Keratinocyte (primary cell): ENCODE measurements around the gene POLR2C. TPM values are rescaled to one million over a fixed set of nuclear protein-coding genes. Genes with fewer than 3 reads are reported as not detected.

ENCODE experiments used
- DNase-seq: peaks from one replicate; pipeline ENCODE4 v3.0.0-alpha.2; 2011; ENCODE audit warnings: low read depth, missing footprints, low spot score
- FAIRE-seq: peaks from 2 replicates; lab custom pipeline; 2011; peaks lifted over from hg19 to GRCh38; lab: Jason Lieb, UNC
- H2AFZ ChIP-seq: 2 replicates; pipeline ENCODE4 v1.6.0; 2012; ENCODE audit warnings: low read length, control low read depth, inconsistent platforms; ENCODE audit not compliant: control insufficient read depth
- H3K27ac ChIP-seq: 2 replicates; pipeline ENCODE4 v1.5.1; 2011; ENCODE audit warnings: low read length; ENCODE audit not compliant: control insufficient read depth, insufficient read depth
- H3K27me3 ChIP-seq: 3 replicates; pipeline ENCODE4 v1.6.0; 2011; ENCODE audit warnings: low read length; ENCODE audit not compliant: control insufficient read depth, insufficient read depth; ENCODE audit errors: extremely low read depth
- H3K36me3 ChIP-seq, 2 experiments: 2 replicates in 1 of 2; 3 replicates in 1 of 2; pipeline ENCODE4 v1.5.1; 2011; ENCODE audit warnings: low read length in 2 of 2, mild to moderate bottlenecking in 1 of 2; ENCODE audit not compliant: control insufficient read depth in 2 of 2, insufficient read depth in 2 of 2; ENCODE audit errors: extremely low read depth in 1 of 2
- H3K4me1 ChIP-seq: 3 replicates; pipeline ENCODE4 v1.5.1; 2011; ENCODE audit warnings: low read length; ENCODE audit not compliant: control insufficient read depth, insufficient read depth; ENCODE audit errors: extremely low read depth
- H3K4me2 ChIP-seq: 3 replicates; pipeline ENCODE4 v1.6.0; 2011; ENCODE audit warnings: low read depth, low read length; ENCODE audit not compliant: control insufficient read depth, insufficient read depth; ENCODE audit errors: extremely low read depth
- H3K4me3 ChIP-seq, 3 experiments: fragments of 200-600 bp in 1 of 3; sonication (generic) in 1 of 3; 2 replicates in 2 of 3; 3 replicates in 1 of 3; pipeline ENCODE4 v1.5.1; 2011 to 2016; ENCODE audit warnings: low read length in 3 of 3, mild to moderate bottlenecking in 3 of 3, control low read depth in 2 of 3, inconsistent platforms in 1 of 3, low read depth in 1 of 3, mixed read lengths in 1 of 3, mixed run types in 1 of 3, moderate library complexity in 1 of 3; ENCODE audit not compliant: control insufficient read depth in 2 of 3, insufficient read depth in 2 of 3; ENCODE audit errors: extremely low read depth in 1 of 3
- H3K79me2 ChIP-seq: 2 replicates; pipeline ENCODE4 v1.6.0; 2012; ENCODE audit warnings: low read length; ENCODE audit not compliant: control insufficient read depth, insufficient read depth
- H3K9ac ChIP-seq: 3 replicates; pipeline ENCODE4 v1.6.0; 2011; ENCODE audit warnings: low read length; ENCODE audit not compliant: control insufficient read depth, insufficient read depth; ENCODE audit errors: extremely low read depth
- H3K9me1 ChIP-seq: 3 replicates; pipeline ENCODE4 v1.6.0; 2011; ENCODE audit warnings: low read length; ENCODE audit not compliant: control insufficient read depth, insufficient read depth; ENCODE audit errors: extremely low read depth
- H3K9me3 ChIP-seq: 2 replicates; pipeline ENCODE4 v1.5.1; 2012; ENCODE audit warnings: low read depth, low read length; ENCODE audit not compliant: control insufficient read depth
- H4K20me1 ChIP-seq: 3 replicates; pipeline ENCODE4 v1.6.0; 2011; ENCODE audit warnings: low read length; ENCODE audit not compliant: control insufficient read depth, insufficient read depth; ENCODE audit errors: extremely low read depth
- CTCF ChIP-seq, 3 experiments: IDR thresholded peaks in 1 of 3; conservative IDR thresholded peaks in 1 of 3; optimal IDR thresholded peaks in 1 of 3; 2 replicates in 2 of 3; 3 replicates in 1 of 3; pipeline versions ENCODE3 to v1.5.1; 2011; ENCODE audit warnings: low read length in 3 of 3, mild to moderate bottlenecking in 3 of 3, moderate library complexity in 2 of 3, control low read depth in 1 of 3, inconsistent platforms in 1 of 3; ENCODE audit not compliant: insufficient read depth in 2 of 3; ENCODE audit errors: extremely low read depth in 1 of 3
- EZH2 ChIP-seq: IDR thresholded peaks from one replicate; pipeline ENCODE4 v1.6.1; 2012; ENCODE audit warnings: inconsistent platforms, mild to moderate bottlenecking, low read length, moderate library complexity
- dilution Hi-C: fragments of 300-500 bp; cut with MboI; formaldehyde crosslinking; loops from one replicate; pipeline ENCODE4 v1.7.0; 2020; ENCODE audit warnings: low sequenced_read_pairs; ENCODE audit not compliant: extremely low pct_ligation_motif_present
- polyA plus RNA-seq, 5 experiments: library from polyadenylated mRNA; depleted of rRNA in 3 of 5; stranded (reverse) in 3 of 5; stranded (forward) in 1 of 5; unstranded in 1 of 5; fragments of >200 nt; gene quantifications; 1 replicate in 1 of 5; 2 replicates in 3 of 5; 3 replicates in 1 of 5; pipeline versions ENCODE4 v1.2.1 to v1.2.3, GENCODE V29; 2011 to 2012; ENCODE audit warnings: missing spikeins in 2 of 5, low read depth in 1 of 5, low replicate concordance in 1 of 5

Gene POLR2C
- polyA plus RNA-seq, 1 donor (not counting 4 experiments of a cell fraction or from before 2014, with no cell fraction given): 74.6 TPM

- H3K9me3 ChIP-seq: no peaks in the 10 kb centered on the region
- no peak for DNase-seq
- no peak overlapping the region for H3K27ac ChIP-seq
- no peak for FAIRE-seq
- H3K79me2 ChIP-seq: peaks cover 67% of the 10 kb centered on the region
- H4K20me1 ChIP-seq: no peaks in the 10 kb centered on the region
- no peak overlapping the region for H3K4me3 ChIP-seq
- no peak overlapping the region for H3K9ac ChIP-seq
- no peaks in the 10 kb centered on the region for H3K27me3 ChIP-seq
- peaks cover 12% of the 10 kb centered on the region for H3K4me1 ChIP-seq
- dilution Hi-C loops: no loop called here
- H3K9me1 ChIP-seq: peaks cover 4% of the 10 kb centered on the region
- TF ChIP-seq EZH2: no peak
- no peak for TF ChIP-seq CTCF (optimal IDR thresholded peaks at IDR 0.05 in 1 of 3, IDR thresholded peaks at IDR 0.05 in 1 of 3, conservative IDR thresholded peaks at IDR 0.05 in 1 of 3; ENCODE audit: extremely low read depth in 1 of 3, insufficient read depth in 2 of 3, low read length in 3 of 3)
- H3K36me3 ChIP-seq: peaks cover 4 to 5% of the 10 kb centered on the region in 2 experiments
- H2AFZ ChIP-seq: no peak overlapping the region
- H3K4me2 ChIP-seq: no peak overlapping the region
These were observed 17.8 kb upstream of the POLR2C start for GRCh38 chr16:57444711-57445110.

GRCh38 chr16:57445510-57445909 is 17.0 kb upstream of the POLR2C start:
- no peak for FAIRE-seq
- dilution Hi-C loops: no loop called here
- Histone ChIP-seq H3K27ac (no peak overlapping the region), H3K9ac (no peak overlapping the region), H2AFZ (no peak overlapping the region), H3K4me2 (peak overlapping the region; percentile 22), H3K79me2 (peaks cover 66% of the 10 kb centered on the region), H3K27me3 (no peaks in the 10 kb centered on the region), H3K9me1 (peaks cover 4% of the 10 kb centered on the region), H3K9me3 (no peaks in the 10 kb centered on the region), H3K36me3 (peaks cover 2 to 3% of the 10 kb centered on the region in 2 experiments), H3K4me1 (peaks cover 12% of the 10 kb centered on the region), H3K4me3 (no peak overlapping the region), H4K20me1 (no peaks in the 10 kb centered on the region)
- no peak for TF ChIP-seq EZH2
- no peak for TF ChIP-seq CTCF (optimal IDR thresholded peaks at IDR 0.05 in 1 of 3, IDR thresholded peaks at IDR 0.05 in 1 of 3, conservative IDR thresholded peaks at IDR 0.05 in 1 of 3; ENCODE audit: extremely low read depth in 1 of 3, insufficient read depth in 2 of 3, low read length in 3 of 3)
- no peak for DNase-seq
